H1 (cell line): Measurements from ENCODE around the gene SMARCA2. TPM values are rescaled to one million over a fixed set of nuclear protein-coding genes. Genes with fewer than 3 reads are reported as not detected.

Experiments used
- CTCF ChIA-PET: fragments of 300-600 bp; sonication (Branson Sonifier 250); formaldehyde crosslinking; loops from one replicate; lab custom pipeline; 2021; ENCODE audit not compliant: partially characterized antibody; lab: Charles Lee
- POLR2A ChIA-PET: fragments of 300-600 bp; sonication (Branson Sonifier 250); formaldehyde crosslinking; loops from one replicate; lab custom pipeline; 2021; ENCODE audit warnings: inconsistent platforms; ENCODE audit not compliant: partially characterized antibody; lab: Charles Lee
- DNase-seq, 2 experiments: peaks; one replicate each; pipeline versions ENCODE4 v3.0.0 to v3.0.0-alpha.2; 2010 to 2022; ENCODE audit warnings: low spot score in 2 of 2, low read depth in 1 of 2, mixed read lengths in 1 of 2
- FAIRE-seq: peaks from 2 replicates; lab custom pipeline; 2011; peaks lifted over from hg19 to GRCh38; lab: Jason Lieb, UNC
- H2AFZ ChIP-seq: 2 replicates; pipeline ENCODE4 v1.8.1; 2012; ENCODE audit warnings: low read length, inconsistent platforms
- H2AK5ac ChIP-seq: 2 replicates; pipeline ENCODE4 v1.6.1; 2013; ENCODE audit warnings: low read depth, low read length
- H2BK120ac ChIP-seq: replicated peaks from 2 replicates; pipeline ENCODE3; 2013; ENCODE audit warnings: low read depth, low read length, inconsistent platforms
- H2BK12ac ChIP-seq: 2 replicates; pipeline ENCODE4 v1.6.1; 2013; ENCODE audit warnings: low read depth, low read length
- H2BK15ac ChIP-seq: 2 replicates; pipeline ENCODE4 v1.6.1; 2013; ENCODE audit warnings: low read length
- H2BK20ac ChIP-seq: 2 replicates; pipeline ENCODE4 v1.6.1; 2013; ENCODE audit warnings: low read length
- H2BK5ac ChIP-seq: 2 replicates; pipeline ENCODE4 v1.6.1; 2013; ENCODE audit warnings: low read depth, low read length
- H3K14ac ChIP-seq: 2 replicates; pipeline ENCODE4 v1.6.1; 2013; ENCODE audit warnings: inconsistent platforms; ENCODE audit not compliant: insufficient read length
- H3K18ac ChIP-seq: 2 replicates; pipeline ENCODE4 v1.6.1; 2013; ENCODE audit warnings: low read length; ENCODE audit errors: extremely low read depth
- H3K23ac ChIP-seq: 2 replicates; pipeline ENCODE4 v1.6.1; 2013; ENCODE audit warnings: inconsistent platforms; ENCODE audit not compliant: insufficient read length
- H3K23me2 ChIP-seq: 2 replicates; pipeline ENCODE4 v1.6.1; 2013; ENCODE audit warnings: low read depth, low read length
- H3K27ac ChIP-seq: 2 replicates; pipeline ENCODE4 v1.6.1; 2011; ENCODE audit warnings: low read depth, low read length, inconsistent platforms
- H3K27me3 ChIP-seq, 4 experiments: replicated peaks in 1 of 4; 1 replicate in 1 of 4; 2 replicates in 3 of 4; pipeline versions ENCODE4 v1.6.1 to v1.8.1; 2011 to 2013; ENCODE audit warnings: low read length in 3 of 4, mild to moderate bottlenecking in 3 of 4, inconsistent platforms in 2 of 4, mixed read lengths in 2 of 4, moderate library complexity in 1 of 4; ENCODE audit not compliant: control insufficient read depth in 3 of 4, insufficient read depth in 3 of 4; ENCODE audit errors: extremely low read depth in 1 of 4
- H3K36me3 ChIP-seq, 4 experiments: 2 replicates each; pipeline versions ENCODE4 v1.6.1 to v1.8.1; 2011 to 2013; ENCODE audit warnings: mild to moderate bottlenecking in 4 of 4, low read length in 3 of 4, moderate library complexity in 2 of 4, control low read depth in 1 of 4, inconsistent platforms in 1 of 4; ENCODE audit not compliant: insufficient read depth in 4 of 4, control insufficient read depth in 2 of 4
- H3K4ac ChIP-seq: replicated peaks from 2 replicates; pipeline ENCODE3; 2013; ENCODE audit warnings: low read length, low read depth, mixed read lengths, inconsistent platforms; ENCODE audit not compliant: insufficient read length
- H3K4me1 ChIP-seq, 4 experiments: replicated peaks in 1 of 4; 1 replicate in 1 of 4; 2 replicates in 3 of 4; pipeline versions ENCODE4 v1.6.1 to v1.8.1; 2011 to 2013; ENCODE audit warnings: low read length in 3 of 4, inconsistent platforms in 2 of 4, mixed read lengths in 1 of 4; ENCODE audit not compliant: insufficient read depth in 4 of 4, control insufficient read depth in 3 of 4
- H3K4me2 ChIP-seq, 2 experiments: 2 replicates each; pipeline versions ENCODE4 v1.6.1 to v1.8.1; 2011 to 2013; ENCODE audit warnings: low read depth in 2 of 2, low read length in 2 of 2, control low read depth in 1 of 2, inconsistent platforms in 1 of 2, mild to moderate bottlenecking in 1 of 2; ENCODE audit not compliant: insufficient read depth in 1 of 2
- H3K4me3 ChIP-seq, 4 experiments: fragments of 200-600, 300-600 bp in 1 of 4; sonication (generic), shearing (Covaris generic), sonication (Bioruptor Twin) in 1 of 4; 2 replicates each; pipeline versions ENCODE4 v1.5.1 to v1.8.1; 2011 to 2016; ENCODE audit warnings: low read length in 4 of 4, low read depth in 3 of 4, control low read depth in 2 of 4, inconsistent platforms in 2 of 4, mild to moderate bottlenecking in 2 of 4, mixed read lengths in 1 of 4, moderate library complexity in 1 of 4; ENCODE audit not compliant: insufficient read depth in 2 of 4; ENCODE audit errors: extremely low read depth in 1 of 4
- H3K56ac ChIP-seq: replicated peaks from 2 replicates; pipeline ENCODE3; 2013; ENCODE audit warnings: low read depth, mild to moderate bottlenecking, mixed read lengths, low read length, inconsistent platforms; ENCODE audit not compliant: insufficient read length
- H3K79me1 ChIP-seq: 2 replicates; pipeline ENCODE4 v1.6.1; 2013; ENCODE audit warnings: low read depth, low read length, control low read depth
- H3K79me2 ChIP-seq, 2 experiments: 2 replicates each; pipeline versions ENCODE4 v1.6.1 to v1.8.1; 2012 to 2013; ENCODE audit warnings: low read length in 2 of 2, mild to moderate bottlenecking in 2 of 2, inconsistent platforms in 1 of 2; ENCODE audit not compliant: insufficient read depth in 2 of 2, control insufficient read depth in 1 of 2
- H3K9ac ChIP-seq, 4 experiments: replicated peaks in 1 of 4; 1 replicate in 1 of 4; 2 replicates in 3 of 4; pipeline versions ENCODE4 v1.6.1 to v1.8.1; 2011 to 2013; ENCODE audit warnings: low read depth in 3 of 4, low read length in 3 of 4, control low read depth in 2 of 4, mild to moderate bottlenecking in 2 of 4, moderate library complexity in 2 of 4, inconsistent platforms in 1 of 4; ENCODE audit errors: extremely low read depth in 1 of 4
- H3K9me3 ChIP-seq, 2 experiments: 2 replicates each; pipeline versions ENCODE4 v1.6.1 to v1.8.1; 2012 to 2013; ENCODE audit warnings: mild to moderate bottlenecking in 2 of 2, moderate library complexity in 2 of 2, control low read depth in 1 of 2, inconsistent platforms in 1 of 2, low read depth in 1 of 2, low read length in 1 of 2, mixed read lengths in 1 of 2; ENCODE audit not compliant: insufficient read depth in 2 of 2
- H4K20me1 ChIP-seq, 2 experiments: replicated peaks in 1 of 2; 2 replicates each; pipeline versions ENCODE3 to v1.8.1; 2011 to 2013; ENCODE audit warnings: inconsistent platforms in 2 of 2, low read length in 2 of 2, mild to moderate bottlenecking in 1 of 2; ENCODE audit not compliant: insufficient read depth in 2 of 2, control insufficient read depth in 1 of 2
- H4K5ac ChIP-seq: 2 replicates; pipeline ENCODE4 v1.6.1; 2013; ENCODE audit warnings: low read length, low read depth, mixed read lengths, inconsistent platforms; ENCODE audit not compliant: insufficient read length
- H4K8ac ChIP-seq: 2 replicates; pipeline ENCODE4 v1.8.0; 2013; ENCODE audit warnings: mild to moderate bottlenecking, moderate library complexity, low read length, inconsistent platforms; ENCODE audit not compliant: insufficient read depth; ENCODE audit errors: extremely low read depth
- H4K91ac ChIP-seq: replicated peaks from 2 replicates; pipeline ENCODE3; 2013; ENCODE audit warnings: low read length, mixed read lengths, inconsistent platforms; ENCODE audit not compliant: insufficient read length
- CHD1 ChIP-seq: IDR thresholded peaks from 2 replicates; pipeline ENCODE4 v1.6.1; 2012; ENCODE audit warnings: low read depth, low read length, improper control_type of control experiment
- EZH2 ChIP-seq: fragments of 200-600 bp; sonication (generic); IDR thresholded peaks from 2 replicates; pipeline ENCODE4 v1.7.1; 2012; ENCODE audit warnings: low read depth, mild to moderate bottlenecking, moderate library complexity, low read length, inconsistent platforms; ENCODE audit not compliant: severe bottlenecking
- JUN ChIP-seq: IDR thresholded peaks from 2 replicates; pipeline ENCODE4 v1.6.1; 2011; ENCODE audit warnings: low read depth, mild to moderate bottlenecking, improper control_type of control experiment, low read length
- POLR2A ChIP-seq, 2 experiments: IDR thresholded peaks; 1 replicate in 1 of 2; 2 replicates in 1 of 2; pipeline ENCODE4 v1.6.1; 2011; ENCODE audit warnings: low read depth in 2 of 2, low read length in 2 of 2, mild to moderate bottlenecking in 2 of 2; ENCODE audit errors: control extremely low read depth in 1 of 2
- WGBS, 2 experiments: shearing (Covaris generic) in 1 of 2; methylation state at CpG; one replicate each; pipeline versions ENCODE4 v1.1.6 to v1.1.7; 2013 to 2015; ENCODE audit warnings: low lambda C conversion rate in 2 of 2, mixed read lengths in 2 of 2, inconsistent platforms in 1 of 2, low coverage in 1 of 2, missing lambda C conversion rate in 1 of 2; ENCODE audit not compliant: insufficient replicate concordance in 2 of 2, insufficient coverage in 1 of 2, insufficient read length in 1 of 2; ENCODE audit errors: extremely low coverage in 1 of 2, missing lambda C conversion rate in 1 of 2; 5-methylcytosine and 5-hydroxymethylcytosine counted together
- polyA plus RNA-seq, 7 experiments: library from polyadenylated mRNA; depleted of rRNA in 3 of 7; stranded (reverse) in 5 of 7; unstranded in 2 of 7; fragments of >200 nt in 5 of 7; fragments of 200-250 nt in 2 of 7; gene quantifications; 1 replicate in 5 of 7; 2 replicates in 1 of 7; 4 replicates in 1 of 7; pipeline versions ENCODE4 v1.2.1 to v1.2.3, GENCODE V29; 2011 to 2013; ENCODE audit warnings: missing spikeins in 2 of 7, mixed read lengths in 2 of 7
- total RNA-seq: library from RNA; stranded (reverse); fragmentation: NEBNext Ultra II Directional; extraction: Animal tissue kit (Norgen Biotek cat#: 25700); gene quantifications from 2 replicates; pipeline ENCODE4 v1.2.1, GENCODE V29; 2021
- TF ChIP-seq, protein P1 (sequence below): IDR thresholded peaks from 2 replicates; pipeline ENCODE4 v1.6.1; 2011; ENCODE audit warnings: low read depth, mild to moderate bottlenecking, low read length; ENCODE audit not compliant: insufficient read depth
- TF ChIP-seq, protein P2 (sequence below), 3 experiments: IDR thresholded peaks; 1 replicate in 2 of 3; 2 replicates in 1 of 3; pipeline versions ENCODE4 v1.5.1 to v1.6.1; 2011; ENCODE audit warnings: low read length in 3 of 3, mild to moderate bottlenecking in 3 of 3, inconsistent platforms in 2 of 3, low read depth in 1 of 3, moderate library complexity in 1 of 3; ENCODE audit not compliant: insufficient read depth in 1 of 3; ENCODE audit errors: control extremely low read depth in 1 of 3
- TF ChIP-seq, protein P3 (sequence below): IDR thresholded peaks from 2 replicates; pipeline ENCODE4 v1.6.1; 2012; ENCODE audit warnings: inconsistent platforms

Gene SMARCA2
- total and polyA plus RNA-seq, 2 of the 8 experiments (the other 6 are each of a cell fraction or from before 2014, with no cell fraction given): 6.3 to 21.7 TPM

DNA sequence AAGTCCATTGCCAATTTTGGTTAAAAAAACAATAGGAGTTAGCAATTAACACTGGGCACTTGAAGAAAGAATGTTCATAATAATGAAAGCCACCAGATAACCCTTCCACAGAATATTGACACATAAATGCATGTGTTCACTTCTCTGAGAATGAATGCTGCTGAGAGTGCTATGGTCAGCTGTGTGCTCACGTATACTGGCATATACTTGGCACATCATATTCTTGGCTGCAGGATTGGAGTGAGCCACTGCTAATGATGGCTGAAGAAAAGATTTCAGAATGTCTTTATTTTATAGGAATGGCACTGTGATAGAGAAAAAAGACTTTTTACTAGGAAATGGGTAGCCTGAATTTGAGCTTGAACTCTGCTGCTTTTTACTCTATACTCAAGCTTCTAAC lies 46.0 kb upstream of the SMARCA2 start:
- WGBS, 2 experiments: 85% methylated on average over 1 of the region's 1 CpG; no CpG with 5 or more reads in 1 of the 2 experiments
- no peak overlapping the region for H2BK12ac ChIP-seq
- no peak overlapping the region for H3K4ac ChIP-seq
- no peak overlapping the region for H3K56ac ChIP-seq
- H2AFZ ChIP-seq: no peak overlapping the region
- H2BK15ac ChIP-seq: no peak overlapping the region
- CTCF ChIA-PET: interaction anchor here (0.6 to 1.1 kb wide), 2 partner anchors 27 to 143 kb away, joined by 3 to 4 read pairs; no protein-coding TSS in a partner anchor
- H2BK5ac ChIP-seq: no peak overlapping the region
- no peak overlapping the region for H3K4me2 ChIP-seq
- no peaks in the 10 kb centered on the region for H3K27me3 ChIP-seq
- POLR2A ChIA-PET: no interaction called here
- H3K4me3 ChIP-seq: no peak overlapping the region
- no peak overlapping the region for H3K9ac ChIP-seq
- H2BK120ac ChIP-seq: no peak overlapping the region
- H4K91ac ChIP-seq: no peak overlapping the region
- no peak overlapping the region for H3K27ac ChIP-seq
- H4K8ac ChIP-seq: no peak overlapping the region
- no peaks in the 10 kb centered on the region for H3K4me1 ChIP-seq
- no peaks in the 10 kb centered on the region for H3K79me2 ChIP-seq
- no peak overlapping the region for H3K18ac ChIP-seq
- FAIRE-seq (no peak), DNase-seq (no peak)
- H3K79me1 ChIP-seq: no peaks in the 10 kb centered on the region
- H3K23me2 ChIP-seq: no peaks in the 10 kb centered on the region
- no peaks in the 10 kb centered on the region for H3K36me3 ChIP-seq
- H3K9me3 ChIP-seq: peaks cover 12% of the 10 kb centered on the region in 2 experiments
- H3K14ac ChIP-seq: no peak overlapping the region
- no peak overlapping the region for H2BK20ac ChIP-seq
- H4K20me1 ChIP-seq: no peaks in the 10 kb centered on the region
- no peak overlapping the region for H2AK5ac ChIP-seq
- no peak overlapping the region for H3K23ac ChIP-seq
- no peak overlapping the region for H4K5ac ChIP-seq
- TF ChIP-seq POLR2A (IDR thresholded peaks at IDR 0.05; ENCODE audit: control extremely low read depth in 1 of 2, low read depth in 2 of 2, low read length in 2 of 2) (no peak), EZH2 (no peak), JUN (no peak), CHD1 (no peak)
- TF ChIP-seq, protein P1, sequence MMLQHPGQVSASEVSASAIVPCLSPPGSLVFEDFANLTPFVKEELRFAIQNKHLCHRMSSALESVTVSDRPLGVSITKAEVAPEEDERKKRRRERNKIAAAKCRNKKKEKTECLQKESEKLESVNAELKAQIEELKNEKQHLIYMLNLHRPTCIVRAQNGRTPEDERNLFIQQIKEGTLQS: no peak
- TF ChIP-seq, protein P2, sequence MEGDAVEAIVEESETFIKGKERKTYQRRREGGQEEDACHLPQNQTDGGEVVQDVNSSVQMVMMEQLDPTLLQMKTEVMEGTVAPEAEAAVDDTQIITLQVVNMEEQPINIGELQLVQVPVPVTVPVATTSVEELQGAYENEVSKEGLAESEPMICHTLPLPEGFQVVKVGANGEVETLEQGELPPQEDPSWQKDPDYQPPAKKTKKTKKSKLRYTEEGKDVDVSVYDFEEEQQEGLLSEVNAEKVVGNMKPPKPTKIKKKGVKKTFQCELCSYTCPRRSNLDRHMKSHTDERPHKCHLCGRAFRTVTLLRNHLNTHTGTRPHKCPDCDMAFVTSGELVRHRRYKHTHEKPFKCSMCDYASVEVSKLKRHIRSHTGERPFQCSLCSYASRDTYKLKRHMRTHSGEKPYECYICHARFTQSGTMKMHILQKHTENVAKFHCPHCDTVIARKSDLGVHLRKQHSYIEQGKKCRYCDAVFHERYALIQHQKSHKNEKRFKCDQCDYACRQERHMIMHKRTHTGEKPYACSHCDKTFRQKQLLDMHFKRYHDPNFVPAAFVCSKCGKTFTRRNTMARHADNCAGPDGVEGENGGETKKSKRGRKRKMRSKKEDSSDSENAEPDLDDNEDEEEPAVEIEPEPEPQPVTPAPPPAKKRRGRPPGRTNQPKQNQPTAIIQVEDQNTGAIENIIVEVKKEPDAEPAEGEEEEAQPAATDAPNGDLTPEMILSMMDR (IDR thresholded peaks at IDR 0.05; ENCODE audit: control extremely low read depth in 1 of 3, insufficient read depth in 1 of 3, low read depth in 1 of 3, low read length in 3 of 3): no peak
- TF ChIP-seq, protein P3, sequence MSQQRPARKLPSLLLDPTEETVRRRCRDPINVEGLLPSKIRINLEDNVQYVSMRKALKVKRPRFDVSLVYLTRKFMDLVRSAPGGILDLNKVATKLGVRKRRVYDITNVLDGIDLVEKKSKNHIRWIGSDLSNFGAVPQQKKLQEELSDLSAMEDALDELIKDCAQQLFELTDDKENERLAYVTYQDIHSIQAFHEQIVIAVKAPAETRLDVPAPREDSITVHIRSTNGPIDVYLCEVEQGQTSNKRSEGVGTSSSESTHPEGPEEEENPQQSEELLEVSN: no peak
